Natural killer cell (primary cell): ENCODE data around the gene SLC19A1. TPM values are rescaled to one million over a fixed set of nuclear protein-coding genes. Genes with fewer than 3 reads are reported as not detected.

Experiments used
- ATAC-seq, 3 donors: fragments of 150-1000 bp in 2 of 3; fragments of 200-7000 bp in 1 of 3; cut with Tn5 transposase; 1 replicate in 1 of 3; 2 replicates in 2 of 3; pipeline ENCODE4 v1.10.0; 2021; ENCODE audit warnings: mild to moderate bottlenecking in 2 of 3, moderate library complexity in 2 of 3
- DNase-seq, 2 donors: peaks; one replicate each; pipeline versions ENCODE4 v3.0.0 to v3.0.0-alpha.2; 2013 to 2021; ENCODE audit warnings: mixed read lengths in 1 of 2
- H3K27ac ChIP-seq: one replicate; pipeline ENCODE4 v1.5.1; 2013; ENCODE audit warnings: mild to moderate bottlenecking, low read length
- H3K27me3 ChIP-seq: one replicate; pipeline ENCODE4 v1.6.1; 2013; ENCODE audit warnings: low read length; ENCODE audit not compliant: control insufficient read depth, insufficient read depth
- H3K36me3 ChIP-seq: one replicate; pipeline ENCODE4 v1.6.1; 2013; ENCODE audit warnings: low read length; ENCODE audit not compliant: control insufficient read depth, insufficient read depth
- H3K4me1 ChIP-seq: one replicate; pipeline ENCODE4 v1.6.1; 2013; ENCODE audit warnings: low read length; ENCODE audit not compliant: control insufficient read depth, insufficient read depth
- H3K4me3 ChIP-seq: one replicate; pipeline ENCODE4 v1.5.1; 2013; ENCODE audit warnings: low read length
- H3K9me3 ChIP-seq: one replicate; pipeline ENCODE4 v1.6.1; 2013; ENCODE audit warnings: low read length; ENCODE audit not compliant: control insufficient read depth, insufficient read depth
- H3K27ac Mint-ChIP-seq, 2 donors: one replicate each; pipeline ENCODE4 v1.8.0; 2022; ENCODE audit warnings: mild to moderate bottlenecking in 2 of 2, mixed read lengths in 2 of 2, moderate library complexity in 1 of 2
- H3K27me3 Mint-ChIP-seq, 2 donors: one replicate each; pipeline ENCODE4 v1.8.0; 2022; ENCODE audit warnings: low read depth in 2 of 2, mixed read lengths in 2 of 2
- H3K36me3 Mint-ChIP-seq: one replicate; pipeline ENCODE4 v1.8.0; 2022; ENCODE audit warnings: mixed read lengths
- H3K4me1 Mint-ChIP-seq, 2 donors: one replicate each; pipeline ENCODE4 v1.8.0; 2022; ENCODE audit warnings: mixed read lengths in 2 of 2
- H3K4me3 Mint-ChIP-seq: one replicate; pipeline ENCODE4 v1.8.0; 2022; ENCODE audit warnings: mild to moderate bottlenecking, moderate library complexity, mixed read lengths
- H3K9me3 Mint-ChIP-seq, 2 donors: one replicate each; pipeline ENCODE4 v1.8.0; 2022; ENCODE audit warnings: mixed read lengths in 2 of 2
- WGBS: methylation state at CpG from one replicate; pipeline ENCODE4 v1.1.7; 2013; ENCODE audit warnings: missing lambda C conversion rate; ENCODE audit not compliant: insufficient coverage; 5-methylcytosine and 5-hydroxymethylcytosine counted together
- intact Hi-C: fragments of 100-400 bp; cut with micrococcal nuclease; formaldehyde crosslinking; loops from one replicate; pipeline ENCODE4 v1.14.2; 2022
- total RNA-seq, 4 donors: library from RNA; stranded (reverse); fragments of 120-200 nt in 1 of 4; gene quantifications; one replicate each; pipeline versions ENCODE4 v1.2.3 to v1.2.4, GENCODE V29; 2013 to 2022
- TF ChIP-seq, protein P1 (sequence below): fragments of 200-600 bp; IDR thresholded peaks from one replicate; pipeline ENCODE4 v1.8.0; 2022; ENCODE audit warnings: antibody characterized with exemption

Gene SLC19A1
- total RNA-seq, 3 donors from 2014 or later (not counting 1 experiment from before 2014, with no cell fraction given): 2.5 to 9.0 (median 4.9) TPM

- H3K27ac Mint-ChIP-seq: no peak overlapping the region
- DNase-seq: peak in 1 of 2 donors; percentile 15
- H3K36me3 ChIP-seq: no peaks in the 10 kb centered on the region
- no peak overlapping the region for H3K27ac ChIP-seq
- TF ChIP-seq, protein P1, sequence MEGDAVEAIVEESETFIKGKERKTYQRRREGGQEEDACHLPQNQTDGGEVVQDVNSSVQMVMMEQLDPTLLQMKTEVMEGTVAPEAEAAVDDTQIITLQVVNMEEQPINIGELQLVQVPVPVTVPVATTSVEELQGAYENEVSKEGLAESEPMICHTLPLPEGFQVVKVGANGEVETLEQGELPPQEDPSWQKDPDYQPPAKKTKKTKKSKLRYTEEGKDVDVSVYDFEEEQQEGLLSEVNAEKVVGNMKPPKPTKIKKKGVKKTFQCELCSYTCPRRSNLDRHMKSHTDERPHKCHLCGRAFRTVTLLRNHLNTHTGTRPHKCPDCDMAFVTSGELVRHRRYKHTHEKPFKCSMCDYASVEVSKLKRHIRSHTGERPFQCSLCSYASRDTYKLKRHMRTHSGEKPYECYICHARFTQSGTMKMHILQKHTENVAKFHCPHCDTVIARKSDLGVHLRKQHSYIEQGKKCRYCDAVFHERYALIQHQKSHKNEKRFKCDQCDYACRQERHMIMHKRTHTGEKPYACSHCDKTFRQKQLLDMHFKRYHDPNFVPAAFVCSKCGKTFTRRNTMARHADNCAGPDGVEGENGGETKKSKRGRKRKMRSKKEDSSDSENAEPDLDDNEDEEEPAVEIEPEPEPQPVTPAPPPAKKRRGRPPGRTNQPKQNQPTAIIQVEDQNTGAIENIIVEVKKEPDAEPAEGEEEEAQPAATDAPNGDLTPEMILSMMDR: no peak
- H3K4me3 Mint-ChIP-seq: no peak overlapping the region
- 97% methylated on average over 18 of the region's 18 CpGs for WGBS
- ATAC-seq: no peak
- H3K4me1 ChIP-seq: peaks cover 20% of the 10 kb centered on the region
- peaks cover 0 to 9% of the 10 kb centered on the region in 2 donors for H3K4me1 Mint-ChIP-seq
- H3K9me3 Mint-ChIP-seq: no peaks in the 10 kb centered on the region
- no peaks in the 10 kb centered on the region for H3K27me3 Mint-ChIP-seq
- H3K27me3 ChIP-seq: no peaks in the 10 kb centered on the region
- no peak overlapping the region for H3K4me3 ChIP-seq
- H3K9me3 ChIP-seq: no peaks in the 10 kb centered on the region
- H3K36me3 Mint-ChIP-seq: no peaks in the 10 kb centered on the region
- intact Hi-C loops: no loop called here
Measured at GRCh38 chr21:45544449-45545235, 2.4 kb upstream of the SLC19A1 start.

DNA sequence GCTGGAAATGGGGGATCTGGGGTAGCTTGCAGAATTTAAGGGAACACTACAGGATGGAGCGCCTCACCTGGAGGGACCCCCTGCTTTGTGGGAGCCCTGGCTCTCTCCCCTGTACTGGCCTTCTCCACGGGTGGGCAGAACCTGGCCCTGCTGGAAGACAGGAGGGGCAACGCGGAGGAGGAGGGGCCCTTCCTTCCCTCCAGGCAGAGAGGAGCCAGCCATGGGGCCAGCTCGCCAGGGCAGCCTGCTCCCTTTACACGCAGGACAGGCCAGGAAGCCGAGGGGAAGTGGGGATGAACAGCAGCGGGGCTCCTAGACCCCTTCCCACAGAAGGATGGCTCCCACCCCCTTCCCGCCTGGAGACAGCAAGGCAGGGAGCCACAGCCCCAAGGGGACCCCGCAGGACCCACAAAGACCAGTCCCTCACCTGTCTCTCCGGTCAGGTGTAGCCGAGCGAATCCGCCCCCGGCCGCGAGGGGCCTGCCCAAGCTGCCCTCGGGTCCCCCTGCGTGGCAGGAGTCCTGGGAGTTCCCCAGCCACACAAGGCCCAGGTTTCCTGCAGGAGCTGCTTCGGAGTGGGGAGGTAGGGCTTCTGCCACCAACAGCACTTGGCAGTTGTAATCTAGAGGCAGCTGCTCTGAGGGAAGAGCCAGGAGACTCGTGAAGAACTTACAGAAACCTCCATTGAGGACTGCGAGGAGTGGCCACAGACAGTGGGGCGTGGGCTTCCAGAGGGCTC is 1.6 kb upstream of the SLC19A1 start:
- Mint-ChIP-seq H3K4me1 (peaks cover 0 to 4% of the 10 kb centered on the region in 2 donors), H3K27ac (peak overlapping the region in 1 of 2 donors; percentile 29), H3K4me3 (peak overlapping the region; percentile 49), H3K36me3 (no peaks in the 10 kb centered on the region), H3K27me3 (no peaks in the 10 kb centered on the region), H3K9me3 (no peaks in the 10 kb centered on the region)
- no peaks in the 10 kb centered on the region for H3K36me3 ChIP-seq
- H3K27me3 ChIP-seq: no peaks in the 10 kb centered on the region
- 79% methylated on average over 23 of the region's 23 CpGs for WGBS
- H3K4me3 ChIP-seq: no peak overlapping the region
- H3K4me1 ChIP-seq: peaks cover 20% of the 10 kb centered on the region
- DNase-seq: peak in 1 of 2 donors; percentile 13
- intact Hi-C loops: no loop called here
- no peak overlapping the region for H3K27ac ChIP-seq
- H3K9me3 ChIP-seq: no peaks in the 10 kb centered on the region
- TF ChIP-seq, protein P1: no peak
- no peak for ATAC-seq

DNA sequence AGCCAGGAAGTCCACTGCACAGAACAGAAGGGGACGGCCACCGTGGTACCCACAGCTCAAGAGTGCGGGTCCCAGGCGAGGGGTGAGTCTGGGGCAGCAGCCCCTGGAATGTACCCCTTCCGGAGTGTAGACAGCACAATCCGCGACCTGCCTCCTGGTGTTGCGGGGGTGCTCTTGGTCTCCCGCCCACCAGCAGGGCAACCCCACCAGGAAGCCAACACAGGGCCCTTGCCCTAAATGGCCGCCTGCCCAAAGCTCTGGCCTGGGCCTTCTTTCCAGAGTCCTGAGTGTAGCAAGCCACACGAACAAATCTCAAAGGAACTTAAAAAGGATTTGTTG is 1.1 kb upstream of the SLC19A1 start:
- no peaks in the 10 kb centered on the region for H3K27me3 ChIP-seq
- DNase-seq: peak in 1 of 2 donors; percentile 13
- peaks cover 20% of the 10 kb centered on the region for H3K4me1 ChIP-seq
- no peak for ATAC-seq
- intact Hi-C loops: no loop called here
- peak overlapping the region in 1 of 2 donors; percentile 29 for H3K27ac Mint-ChIP-seq
- WGBS: 74% methylated on average over 11 of the region's 11 CpGs
- no peak overlapping the region for H3K4me3 ChIP-seq
- H3K27me3 Mint-ChIP-seq: no peaks in the 10 kb centered on the region
- TF ChIP-seq, protein P1: no peak
- no peaks in the 10 kb centered on the region for H3K36me3 ChIP-seq
- no peak overlapping the region for H3K27ac ChIP-seq
- H3K4me3 Mint-ChIP-seq: peak overlapping the region; percentile 49
- H3K9me3 Mint-ChIP-seq: no peaks in the 10 kb centered on the region
- peaks cover 0 to 4% of the 10 kb centered on the region in 2 donors for H3K4me1 Mint-ChIP-seq
- H3K9me3 ChIP-seq: no peaks in the 10 kb centered on the region
- H3K36me3 Mint-ChIP-seq: no peaks in the 10 kb centered on the region
